HG03432 (cell line): ENCODE results near the gene HBG1.

Experiments used
- ATAC-seq: cut with Tn5 transposase; IDR thresholded peaks from one replicate; pipeline ENCODE4 v1.9.1; 2021; ENCODE audit warnings: mild to moderate bottlenecking, moderate library complexity; ENCODE audit not compliant: unreplicated experiment

Gene HBG1

DNA sequence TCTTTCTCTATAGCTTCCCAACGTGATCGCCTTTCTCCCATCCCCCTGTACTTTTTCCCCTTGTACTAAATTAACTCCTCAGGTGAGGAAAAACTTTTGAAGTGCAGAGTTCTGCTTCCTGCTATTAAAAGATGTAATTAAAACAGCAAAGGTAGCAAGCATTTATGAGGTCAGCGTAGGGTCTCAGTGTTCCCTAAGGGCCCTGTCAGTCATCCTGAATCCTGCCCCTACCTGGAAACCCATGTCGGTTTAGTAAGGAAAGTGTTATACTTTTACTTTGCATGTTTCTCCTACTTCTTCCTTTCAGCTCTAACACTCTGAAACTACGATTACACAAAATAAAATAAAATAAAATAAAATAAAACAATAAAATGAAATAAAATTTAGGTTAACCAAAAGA, 21.5 kb downstream of the HBG1 start:
- ATAC-seq, result no peak

DNA sequence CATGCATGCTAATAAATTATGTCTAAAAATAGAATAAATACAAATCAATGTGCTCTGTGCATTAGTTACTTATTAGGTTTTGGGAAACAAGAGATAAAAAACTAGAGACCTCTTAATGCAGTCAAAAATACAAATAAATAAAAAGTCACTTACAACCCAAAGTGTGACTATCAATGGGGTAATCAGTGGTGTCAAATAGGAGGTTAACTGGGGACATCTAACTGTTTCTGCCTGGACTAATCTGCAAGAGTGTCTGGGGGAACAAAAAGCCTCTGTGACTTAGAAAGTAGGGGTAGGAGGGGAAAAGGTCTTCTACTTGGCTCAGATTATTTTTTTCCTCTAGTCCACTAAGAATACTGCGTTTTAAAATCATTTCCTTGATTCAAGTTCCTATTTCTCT, 22.0 kb downstream of the HBG1 start:
- no peak for ATAC-seq

DNA sequence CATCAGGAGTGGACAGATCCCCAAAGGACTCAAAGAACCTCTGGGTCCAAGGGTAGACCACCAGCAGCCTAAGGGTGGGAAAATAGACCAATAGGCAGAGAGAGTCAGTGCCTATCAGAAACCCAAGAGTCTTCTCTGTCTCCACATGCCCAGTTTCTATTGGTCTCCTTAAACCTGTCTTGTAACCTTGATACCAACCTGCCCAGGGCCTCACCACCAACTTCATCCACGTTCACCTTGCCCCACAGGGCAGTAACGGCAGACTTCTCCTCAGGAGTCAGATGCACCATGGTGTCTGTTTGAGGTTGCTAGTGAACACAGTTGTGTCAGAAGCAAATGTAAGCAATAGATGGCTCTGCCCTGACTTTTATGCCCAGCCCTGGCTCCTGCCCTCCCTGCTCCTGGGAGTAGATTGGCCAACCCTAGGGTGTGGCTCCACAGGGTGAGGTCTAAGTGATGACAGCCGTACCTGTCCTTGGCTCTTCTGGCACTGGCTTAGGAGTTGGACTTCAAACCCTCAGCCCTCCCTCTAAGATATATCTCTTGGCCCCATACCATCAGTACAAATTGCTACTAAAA, 22.8 kb downstream of the HBG1 start, which contains the start of gene HBB:
HBB (minus strand) TSS at position 340 of the 579 bp plus-strand sequence; CDS start at position 290, 50 bp downstream.
- ATAC-seq, result no peak

DNA sequence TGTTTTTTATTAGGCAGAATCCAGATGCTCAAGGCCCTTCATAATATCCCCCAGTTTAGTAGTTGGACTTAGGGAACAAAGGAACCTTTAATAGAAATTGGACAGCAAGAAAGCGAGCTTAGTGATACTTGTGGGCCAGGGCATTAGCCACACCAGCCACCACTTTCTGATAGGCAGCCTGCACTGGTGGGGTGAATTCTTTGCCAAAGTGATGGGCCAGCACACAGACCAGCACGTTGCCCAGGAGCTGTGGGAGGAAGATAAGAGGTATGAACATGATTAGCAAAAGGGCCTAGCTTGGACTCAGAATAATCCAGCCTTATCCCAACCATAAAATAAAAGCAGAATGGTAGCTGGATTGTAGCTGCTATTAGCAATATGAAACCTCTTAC, 24.2 kb downstream of the HBG1 start:
- ATAC-seq, result no peak

DNA sequence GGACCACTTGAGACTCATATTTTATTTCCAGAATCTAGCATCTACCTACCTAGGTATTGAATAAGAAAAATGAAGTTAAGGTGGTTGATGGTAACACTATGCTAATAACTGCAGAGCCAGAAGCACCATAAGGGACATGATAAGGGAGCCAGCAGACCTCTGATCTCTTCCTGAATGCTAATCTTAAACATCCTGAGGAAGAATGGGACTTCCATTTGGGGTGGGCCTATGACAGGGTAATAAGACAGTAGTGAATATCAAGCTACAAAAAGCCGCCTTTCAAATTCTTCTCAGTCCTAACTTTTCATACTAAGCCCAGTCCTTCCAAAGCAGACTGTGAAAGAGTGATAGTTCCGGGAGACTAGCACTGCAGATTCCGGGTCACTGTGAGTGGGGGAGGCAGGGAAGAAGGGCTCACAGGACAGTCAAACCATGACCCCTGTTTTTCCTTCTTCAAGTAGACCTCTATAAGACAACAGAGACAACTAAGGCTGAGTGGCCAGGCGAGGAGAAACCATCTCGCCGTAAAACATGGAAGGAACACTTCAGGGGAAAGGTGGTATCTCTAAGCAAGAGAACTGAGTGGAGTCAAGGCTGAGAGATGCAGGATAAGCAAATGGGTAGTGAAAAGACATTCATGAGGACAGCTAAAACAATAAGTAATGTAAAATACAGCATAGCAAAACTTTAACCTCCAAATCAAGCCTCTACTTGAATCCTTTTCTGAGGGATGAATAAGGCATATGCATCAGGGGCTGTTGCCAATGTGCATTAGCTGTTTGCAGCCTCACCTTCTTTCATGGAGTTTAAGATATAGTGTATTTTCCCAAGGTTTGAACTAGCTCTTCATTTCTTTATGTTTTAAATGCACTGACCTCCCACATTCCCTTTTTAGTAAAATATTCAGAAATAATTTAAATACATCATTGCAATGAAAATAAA, 24.8 kb downstream of the HBG1 start:
- ATAC-seq, result no peak

DNA sequence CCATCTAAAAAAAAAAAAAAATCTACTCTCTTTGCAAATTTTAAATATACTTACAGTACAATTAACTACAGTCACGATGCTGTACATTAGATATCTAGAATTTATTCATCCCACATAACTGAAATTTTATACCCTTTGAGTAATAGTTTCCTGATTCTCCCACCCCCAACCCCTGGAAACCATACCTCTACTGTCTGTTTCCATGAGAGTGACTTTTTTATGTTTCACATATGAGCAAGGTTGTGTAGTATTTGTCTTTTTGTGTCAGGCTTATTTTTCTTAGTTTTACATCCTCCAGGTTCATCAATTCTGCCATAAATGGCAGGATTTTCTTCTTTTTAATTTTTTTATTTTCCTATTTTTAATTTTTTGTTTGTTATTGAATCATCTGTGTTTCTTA, 26.0 kb downstream of the HBG1 start:
- ATAC-seq, result no peak

DNA sequence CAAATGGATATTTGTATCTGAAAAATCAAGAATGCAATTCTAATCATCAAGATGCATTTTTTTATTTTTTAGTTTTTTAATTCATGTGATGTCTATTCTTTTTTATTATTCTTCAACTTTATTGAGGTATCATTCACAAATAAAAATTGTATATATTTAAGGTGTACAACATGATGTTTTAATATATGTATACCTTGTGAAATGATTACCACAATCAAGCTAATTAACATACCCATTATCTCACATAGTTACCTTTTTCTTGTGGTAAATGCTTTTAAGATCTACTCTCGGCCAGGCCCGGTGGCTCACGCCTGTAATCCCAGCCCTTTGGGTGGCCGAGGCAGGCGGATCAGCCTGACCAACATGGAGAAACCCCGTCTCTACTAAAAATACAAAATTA, 26.5 kb downstream of the HBG1 start:
- no peak for ATAC-seq

DNA sequence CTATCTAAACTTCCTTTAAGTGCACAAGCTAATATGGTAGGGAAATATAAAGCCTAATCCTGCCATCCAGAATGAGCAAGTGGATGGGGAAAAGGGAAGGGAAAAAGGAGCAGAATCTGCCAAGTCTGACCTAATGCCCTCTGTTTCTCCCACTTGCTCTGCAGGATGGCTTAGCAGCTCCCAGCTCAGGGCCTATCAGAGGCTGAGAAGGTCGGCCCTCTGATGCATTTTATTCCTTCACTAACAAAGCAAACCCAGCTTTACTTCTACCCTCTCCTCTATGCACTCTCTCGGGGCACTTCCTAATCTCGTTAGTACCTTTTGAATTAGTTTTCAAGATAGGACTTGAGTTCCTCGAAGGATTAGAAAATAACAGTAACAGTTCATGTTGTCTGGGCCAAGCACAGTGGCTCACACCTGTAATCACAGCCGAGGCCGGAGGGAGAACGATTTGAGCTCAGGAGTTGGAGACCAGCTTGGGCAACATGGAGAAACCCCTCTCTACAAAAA, 39.2 kb downstream of the HBG1 start:
- no peak for ATAC-seq

DNA sequence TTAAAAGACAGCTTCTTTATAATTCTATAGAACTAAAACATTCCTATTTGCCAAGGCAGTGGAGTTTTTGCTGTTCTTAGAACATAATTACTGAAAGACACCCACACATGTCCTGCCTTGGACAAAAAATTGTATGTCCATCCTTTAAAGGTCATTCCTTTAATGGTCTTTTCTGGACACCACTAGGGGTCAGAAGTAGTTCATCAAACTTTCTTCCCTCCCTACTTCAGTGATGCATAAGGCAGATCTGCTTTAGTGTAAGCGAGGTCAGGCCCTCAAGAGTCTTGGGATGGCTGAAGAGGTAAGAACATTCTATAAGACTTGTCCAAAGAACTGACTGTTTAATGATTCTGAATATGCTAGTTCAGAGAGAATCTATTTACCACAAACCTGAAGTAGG, 44.9 kb downstream of the HBG1 start:
- ATAC-seq, result peak; percentile 76

DNA sequence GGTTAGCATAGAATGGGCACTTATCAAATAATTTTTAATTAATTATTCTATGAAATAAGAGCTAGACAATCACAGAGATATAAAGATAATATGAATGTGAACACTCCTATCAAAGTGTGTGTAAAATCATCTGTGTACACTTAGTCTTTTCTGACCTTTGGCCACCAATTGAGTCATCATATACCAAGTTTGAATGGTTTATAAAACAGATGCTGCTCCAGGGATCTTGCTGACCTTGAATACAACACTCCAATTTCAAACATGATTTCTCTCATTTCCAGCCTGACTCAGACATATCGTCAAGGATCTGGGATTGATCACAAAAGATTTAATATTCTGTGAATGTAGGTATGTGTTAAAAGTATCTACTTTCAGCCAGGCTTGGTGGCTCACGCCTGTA, 46.3 kb downstream of the HBG1 start:
- ATAC-seq, result no peak

DNA sequence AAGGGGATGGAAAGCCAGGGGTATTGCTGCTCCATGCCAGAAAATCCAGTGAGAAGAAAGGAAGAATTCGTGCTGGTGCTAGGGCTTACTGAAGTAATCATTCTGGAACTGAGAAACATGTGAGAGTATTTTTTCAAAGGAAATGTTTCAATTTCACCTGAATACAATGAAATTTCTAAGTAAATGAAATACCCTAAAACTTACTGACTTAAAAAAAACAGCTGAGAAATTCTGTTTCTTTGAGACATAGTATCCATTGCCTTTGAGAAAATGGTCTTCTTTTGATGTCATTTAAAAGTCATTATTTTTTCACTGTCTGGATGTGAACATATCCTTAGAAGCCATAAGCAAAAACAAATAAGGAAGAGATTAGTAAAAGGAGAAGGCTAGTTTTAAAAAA, 49.1 kb downstream of the HBG1 start, which contains the start of gene OR51V1:
OR51V1 (minus strand) TSS at position 101 of the 400 bp plus-strand sequence; CDS start at position 101, 0 bp downstream.
- no peak for ATAC-seq

DNA sequence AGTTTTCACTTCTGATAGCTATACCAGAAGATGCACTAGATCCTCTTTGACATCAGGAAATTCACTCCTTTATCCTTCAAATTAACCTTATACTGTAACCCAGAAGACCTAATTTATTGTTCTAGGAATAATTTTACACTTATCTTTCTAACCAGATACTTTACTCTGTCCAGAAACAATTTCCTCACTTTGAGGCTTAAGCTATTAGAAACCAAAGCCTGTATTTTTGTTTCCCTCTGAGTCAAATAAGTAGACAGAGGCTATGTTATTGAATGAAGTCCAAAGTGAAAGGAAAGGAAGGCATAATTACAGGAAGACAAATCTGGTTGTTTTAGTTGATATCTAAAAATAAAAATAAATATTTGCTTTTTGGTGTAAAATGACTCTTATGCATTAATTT, 51.4 kb downstream of the HBG1 start:
- ATAC-seq, result no peak
